Naive thymus-derived CD4-positive, alpha-beta T cell (primary cell): ENCODE measurements around the gene CRTAC1. TPM values are rescaled to one million over a fixed set of nuclear protein-coding genes. Genes with fewer than 3 reads are reported as not detected.
"Not testable (repeated sequence)": the region's sequence is repeated elsewhere in the genome, so short reads cannot be mapped to it uniquely, and the experiment has no call there.

Experiments
- ATAC-seq: fragments of 150-1000 bp; cut with Tn5 transposase; 2 replicates; pipeline ENCODE4 v1.10.0; 2021; ENCODE audit warnings: mild to moderate bottlenecking, moderate library complexity
- CTCF ChIA-PET: fragments of 350-600 bp; sonication (Branson Sonifier 250); formaldehyde crosslinking; loops from one replicate; lab custom pipeline; 2021; ENCODE audit warnings: antibody characterized with exemption; lab: Charles Lee
- POLR2A ChIA-PET: fragments of 350-600 bp; sonication (Branson Sonifier 250); formaldehyde crosslinking; loops from one replicate; lab custom pipeline; 2021; ENCODE audit warnings: antibody characterized with exemption, inconsistent platforms; lab: Charles Lee
- DNase-seq, 9 donors: peaks; one replicate each; pipeline versions ENCODE4 v3.0.0 to v3.0.0-alpha.2; 2020 to 2022; ENCODE audit warnings: mixed read lengths in 1 of 9
- H3K27ac ChIP-seq: one replicate; pipeline ENCODE4 v1.7.0; 2013; ENCODE audit warnings: mild to moderate bottlenecking, low read depth, low read length, moderate library complexity
- H3K27me3 ChIP-seq, 2 donors: one replicate each; pipeline ENCODE4 v1.7.0; 2013; ENCODE audit warnings: low read length in 2 of 2, mild to moderate bottlenecking in 2 of 2, moderate library complexity in 2 of 2; ENCODE audit not compliant: control insufficient read depth in 2 of 2, insufficient read depth in 2 of 2
- H3K36me3 ChIP-seq, 3 experiments: 1 replicate in 2 of 3; 2 replicates in 1 of 3; pipeline ENCODE4 v1.7.0; 2013; ENCODE audit warnings: low read length in 3 of 3, mild to moderate bottlenecking in 3 of 3, moderate library complexity in 1 of 3; ENCODE audit not compliant: insufficient read depth in 3 of 3, control insufficient read depth in 2 of 3
- H3K4me1 ChIP-seq, 2 donors: one replicate each; pipeline ENCODE4 v1.7.0; 2013; ENCODE audit warnings: low read length in 2 of 2, mild to moderate bottlenecking in 2 of 2, moderate library complexity in 1 of 2; ENCODE audit not compliant: control insufficient read depth in 2 of 2, insufficient read depth in 2 of 2
- H3K4me3 ChIP-seq: 2 replicates; pipeline ENCODE4 v1.7.0; 2013; ENCODE audit warnings: mild to moderate bottlenecking, low read length
- H3K9me3 ChIP-seq, 3 experiments: 1 replicate in 2 of 3; 2 replicates in 1 of 3; pipeline ENCODE4 v1.7.0; 2013; ENCODE audit warnings: low read length in 3 of 3; ENCODE audit not compliant: control insufficient read depth in 2 of 3
- H3K27ac Mint-ChIP-seq, 9 donors: one replicate each; pipeline ENCODE4 v1.8.0; 2020 to 2022; ENCODE audit warnings: mixed read lengths in 9 of 9, mild to moderate bottlenecking in 8 of 9, moderate library complexity in 5 of 9, inconsistent platforms in 2 of 9
- H3K27me3 Mint-ChIP-seq, 5 donors: one replicate each; pipeline ENCODE4 v1.8.0; 2021 to 2022; ENCODE audit warnings: mixed read lengths in 5 of 5, mild to moderate bottlenecking in 1 of 5
- H3K36me3 Mint-ChIP-seq, 5 donors: one replicate each; pipeline ENCODE4 v1.8.0; 2020 to 2022; ENCODE audit warnings: mixed read lengths in 5 of 5, mild to moderate bottlenecking in 3 of 5, inconsistent platforms in 1 of 5
- H3K4me1 Mint-ChIP-seq, 7 donors: one replicate each; pipeline ENCODE4 v1.8.0; 2020 to 2022; ENCODE audit warnings: mixed read lengths in 7 of 7, mild to moderate bottlenecking in 3 of 7, inconsistent platforms in 1 of 7
- H3K4me3 Mint-ChIP-seq, 10 donors: one replicate each; pipeline ENCODE4 v1.8.0; 2020 to 2022; ENCODE audit warnings: mild to moderate bottlenecking in 10 of 10, mixed read lengths in 10 of 10, moderate library complexity in 6 of 10, inconsistent platforms in 2 of 10
- H3K9me3 Mint-ChIP-seq, 11 donors: one replicate each; pipeline ENCODE4 v1.8.0; 2020 to 2022; ENCODE audit warnings: mixed read lengths in 11 of 11, mild to moderate bottlenecking in 4 of 11, inconsistent platforms in 1 of 11, moderate library complexity in 1 of 11
- intact Hi-C, 2 donors: fragments of 100-400 bp; cut with micrococcal nuclease; formaldehyde crosslinking; loops; one replicate each; pipeline ENCODE4 v1.15.1; 2023
- polyA plus RNA-seq, 2 donors: library from polyadenylated mRNA; unstranded; fragments of 300-500 nt; fragmentation: Illumina TruSeq; gene quantifications; one replicate each; pipeline ENCODE4 v1.2.3, GENCODE V29; 2021
- total RNA-seq, 6 experiments: library from RNA in 5 of 6; stranded (reverse) in 5 of 6; gene quantifications; 1 replicate in 5 of 6; 2 replicates in 1 of 6; pipeline ENCODE4 v1.2.3 and lab custom pipeline; 2021 to 2026

The CRTAC1 gene
- total and polyA plus RNA-seq, 7 experiments from 2014 or later, result not detected

GRCh38 chr10:97841166-97841565 is 189.3 kb downstream of the CRTAC1 start:
- peaks cover 0 to 17% (median 0%) of the 10 kb centered on the region in 5 donors for H3K27me3 Mint-ChIP-seq
- H3K36me3 Mint-ChIP-seq, result peaks cover 7 to 22% (median 20%) of the 10 kb centered on the region in 5 donors
- H3K9me3 ChIP-seq, DNase-seq, H3K4me3 ChIP-seq, ATAC-seq, H3K4me1 ChIP-seq, CTCF ChIA-PET, H3K27ac ChIP-seq, intact Hi-C loops, POLR2A ChIA-PET, H3K36me3 ChIP-seq, H3K27ac Mint-ChIP-seq, H3K27me3 ChIP-seq, H3K4me3 Mint-ChIP-seq: not testable (repeated sequence)
- H3K4me1 Mint-ChIP-seq, result peaks cover 6 to 21% (median 15%) of the 10 kb centered on the region in 7 donors
- H3K9me3 Mint-ChIP-seq, result peaks cover 0 to 10% (median 7%) of the 10 kb centered on the region in 11 donors

DNA sequence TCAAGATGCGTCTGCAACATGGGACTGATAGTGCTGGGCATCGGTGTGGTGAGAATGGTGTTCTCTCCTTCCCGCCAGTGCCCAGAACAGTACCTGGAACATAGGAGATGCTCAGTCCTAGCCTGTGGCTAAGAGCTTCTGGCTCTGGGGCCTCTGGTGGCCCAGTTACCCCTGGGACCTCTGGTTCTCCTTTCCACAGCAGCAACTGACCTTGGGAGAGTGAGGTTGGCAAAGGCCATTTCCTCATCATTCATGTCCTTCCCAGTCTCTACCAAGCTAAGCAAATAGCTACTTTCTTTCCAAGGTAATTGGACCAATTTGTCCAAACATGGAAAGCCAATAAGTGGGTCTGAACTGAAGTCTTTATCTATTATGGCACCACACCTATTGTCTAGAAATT is 192.3 kb downstream of the CRTAC1 start:
- no peak overlapping the region for H3K27ac ChIP-seq
- ATAC-seq, result no peak
- Mint-ChIP-seq H3K9me3 (peaks cover 0 to 11% (median 7%) of the 10 kb centered on the region in 11 donors), H3K36me3 (peaks cover 7 to 32% (median 21%) of the 10 kb centered on the region in 5 donors), H3K4me1 (peaks cover 4 to 17% (median 13%) of the 10 kb centered on the region in 7 donors), H3K4me3 (no peak overlapping the region), H3K27ac (no peak overlapping the region), H3K27me3 (peaks cover 0 to 16% (median 0%) of the 10 kb centered on the region in 5 donors)
- H3K36me3 ChIP-seq, result no peaks in the 10 kb centered on the region
- CTCF ChIA-PET, result interaction anchor here (0.6 kb wide), 1 partner anchor 544 kb away, joined by 3 read pairs; no protein-coding TSS in a partner anchor
- no peaks in the 10 kb centered on the region for H3K27me3 ChIP-seq
- no peaks in the 10 kb centered on the region for H3K4me1 ChIP-seq
- no peak for DNase-seq
- no peaks in the 10 kb centered on the region for H3K9me3 ChIP-seq
- H3K4me3 ChIP-seq, result no peak overlapping the region
- POLR2A ChIA-PET, result interaction anchor here (0.6 kb wide), 1 partner anchor 285 kb away, joined by 3 read pairs; no protein-coding TSS in a partner anchor
- intact Hi-C loops, result no loop called here

DNA sequence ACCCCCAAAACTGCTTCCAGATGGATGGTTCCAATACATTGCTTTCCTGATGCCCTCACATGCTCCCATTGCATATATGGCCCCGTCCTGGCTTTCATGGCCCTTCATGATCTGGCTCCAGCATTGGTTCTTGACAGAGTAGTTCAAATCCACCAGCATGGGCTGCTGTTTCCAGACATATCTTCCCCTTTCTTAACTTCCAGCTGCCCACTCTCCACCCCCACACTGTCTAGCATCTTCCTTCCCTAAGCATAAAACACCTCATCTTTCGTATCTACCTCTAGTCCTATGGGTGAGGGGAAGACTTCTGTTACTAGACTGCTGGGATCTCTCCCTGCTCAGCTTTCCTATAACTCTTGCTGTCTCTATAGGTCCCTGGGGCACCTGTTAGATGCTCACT is 194.0 kb downstream of the CRTAC1 start:
- peaks cover 0 to 12% (median 0%) of the 10 kb centered on the region in 5 donors for H3K27me3 Mint-ChIP-seq
- peaks cover 4 to 12% (median 8%) of the 10 kb centered on the region in 7 donors for H3K4me1 Mint-ChIP-seq
- H3K36me3 ChIP-seq, result no peaks in the 10 kb centered on the region
- H3K4me1 ChIP-seq, result no peaks in the 10 kb centered on the region
- CTCF ChIA-PET, result interaction anchor here (0.5 kb wide), 1 partner anchor 31 kb away, joined by 5 read pairs; no protein-coding TSS in a partner anchor
- H3K27ac ChIP-seq, result no peak overlapping the region
- H3K27ac Mint-ChIP-seq, result peak overlapping the region in 1 of 9 donors; percentile 50
- H3K9me3 Mint-ChIP-seq, result peaks cover 0 to 10% (median 4%) of the 10 kb centered on the region in 11 donors
- H3K4me3 ChIP-seq, result no peak overlapping the region
- DNase-seq (no peak), ATAC-seq (no peak)
- intact Hi-C loops, result no loop called here
- H3K27me3 ChIP-seq, result no peaks in the 10 kb centered on the region
- POLR2A ChIA-PET, result interaction anchor here (1.1 kb wide), 1 partner anchor 12 kb away, joined by 3 read pairs; no protein-coding TSS in a partner anchor
- H3K4me3 Mint-ChIP-seq, result no peak overlapping the region
- peaks cover 7 to 32% (median 17%) of the 10 kb centered on the region in 5 donors for H3K36me3 Mint-ChIP-seq
- H3K9me3 ChIP-seq, result no peaks in the 10 kb centered on the region

DNA sequence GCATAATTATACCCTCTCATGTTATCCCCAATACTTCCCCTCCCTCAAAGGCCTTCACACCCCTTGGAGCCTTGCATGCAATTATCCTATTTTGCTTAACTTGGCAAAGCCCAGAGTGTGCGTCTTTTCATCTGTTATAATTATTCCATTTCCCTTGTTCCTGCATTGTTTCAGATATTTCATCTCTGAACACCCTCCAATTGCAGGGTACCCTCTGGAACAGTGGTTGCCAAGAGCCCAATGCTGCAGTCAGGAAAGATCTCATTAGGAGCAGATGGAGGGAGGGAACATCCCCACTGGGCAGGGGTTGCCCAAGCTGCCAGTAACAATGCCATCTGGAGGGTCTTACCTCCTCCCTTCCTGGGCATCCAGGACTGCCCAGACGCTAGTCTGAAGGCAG is 199.2 kb downstream of the CRTAC1 start:
- Mint-ChIP-seq H3K4me3 (no peak overlapping the region), H3K4me1 (peaks cover 11 to 32% (median 20%) of the 10 kb centered on the region in 7 donors), H3K36me3 (peaks cover 3 to 11% (median 4%) of the 10 kb centered on the region in 5 donors), H3K9me3 (peaks cover 0 to 3% (median under 1%) of the 10 kb centered on the region in 11 donors), H3K27ac (no peak overlapping the region), H3K27me3 (peaks cover 0 to 5% (median 0%) of the 10 kb centered on the region in 5 donors)
- CTCF ChIA-PET, result no interaction called here
- intact Hi-C loops, result no loop called here
- DNase-seq (no peak), ATAC-seq (no peak)
- H3K36me3 ChIP-seq, result no peaks in the 10 kb centered on the region
- H3K27me3 ChIP-seq, result no peaks in the 10 kb centered on the region
- POLR2A ChIA-PET, result interaction anchor here (1.0 to 1.1 kb wide), 3 partner anchors 18 to 50 kb away, joined by 3 to 5 read pairs (median 3); partner anchors contain the start of gene GOLGA7B
- peaks cover 7 to 16% of the 10 kb centered on the region in 2 donors for H3K4me1 ChIP-seq
- H3K9me3 ChIP-seq, result no peaks in the 10 kb centered on the region
- no peak overlapping the region for H3K4me3 ChIP-seq
- H3K27ac ChIP-seq, result no peak overlapping the region

DNA sequence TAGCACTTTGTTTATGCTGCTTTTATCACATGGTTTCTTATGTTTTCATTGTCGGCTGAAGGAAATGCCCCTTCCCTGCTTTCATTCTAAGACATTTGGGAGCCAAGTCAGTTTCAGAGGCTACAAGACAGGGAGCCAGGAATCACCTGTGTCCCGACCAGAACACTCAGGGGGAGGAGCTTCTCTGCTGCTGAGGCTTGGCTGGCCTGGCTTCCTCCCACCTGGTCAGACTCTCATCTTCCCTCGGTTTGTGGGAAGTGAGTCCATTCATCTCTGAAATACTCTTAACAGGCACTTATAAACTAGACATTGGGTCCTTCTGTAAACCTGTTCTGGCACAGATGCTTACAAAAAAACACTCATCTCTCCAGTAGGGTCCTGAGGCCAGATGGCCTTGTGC is 200.4 kb downstream of the CRTAC1 start:
- H3K4me3 Mint-ChIP-seq, result peak overlapping the region in 1 of 10 donors; percentile 18
- POLR2A ChIA-PET, result interaction anchor here (1.1 kb wide), 1 partner anchor 34 kb away, joined by 5 read pairs; no protein-coding TSS in a partner anchor

GRCh38 chr10:97828721-97829120 is 201.7 kb downstream of the CRTAC1 start:
- ChIA-PET POLR2A (interaction anchor here (2.2 kb wide), 2 partner anchors 21 to 23 kb away, joined by 6 to 10 read pairs; partner anchors contain the start of gene GOLGA7B), CTCF (interaction anchor here (0.6 to 1.6 kb wide), 2 partner anchors 20 to 33 kb away, joined by 4 to 6 read pairs; no protein-coding TSS in a partner anchor)
- Mint-ChIP-seq H3K27ac (peak overlapping the region in 8 of 9 donors; percentile 21 to 85 (median 64)), H3K36me3 (peaks cover 0 to 1% (median 0%) of the 10 kb centered on the region in 5 donors), H3K27me3 (peaks cover 0 to 2% (median 0%) of the 10 kb centered on the region in 5 donors), H3K9me3 (no peaks in the 10 kb centered on the region), H3K4me3 (peak overlapping the region in 7 of 10 donors; percentile 6 to 53 (median 47)), H3K4me1 (peaks cover 11 to 32% (median 20%) of the 10 kb centered on the region in 7 donors)
- Histone ChIP-seq H3K27me3 (no peaks in the 10 kb centered on the region), H3K27ac (no peak overlapping the region), H3K4me1 (peaks cover 7 to 16% of the 10 kb centered on the region in 2 donors), H3K9me3 (no peaks in the 10 kb centered on the region), H3K4me3 (no peak overlapping the region), H3K36me3 (no peaks in the 10 kb centered on the region)
- ATAC-seq (peak; percentile 47), DNase-seq (peak in 2 of 9 donors; percentile 13 to 14)
- intact Hi-C loops, result no loop called here

More for the DNA sequence above, 200.4 kb downstream of the CRTAC1 start:
- Mint-ChIP-seq H3K27ac (peak overlapping the region in 2 of 9 donors; percentile 36 to 67), H3K9me3 (no peaks in the 10 kb centered on the region), H3K4me1 (peaks cover 11 to 32% (median 20%) of the 10 kb centered on the region in 7 donors), H3K36me3 (peaks cover 0 to 4% (median 0%) of the 10 kb centered on the region in 5 donors), H3K27me3 (peaks cover 0 to 5% (median 0%) of the 10 kb centered on the region in 5 donors)
- Histone ChIP-seq H3K4me1 (peaks cover 7 to 16% of the 10 kb centered on the region in 2 donors), H3K4me3 (no peak overlapping the region), H3K27ac (no peak overlapping the region), H3K9me3 (no peaks in the 10 kb centered on the region), H3K36me3 (no peaks in the 10 kb centered on the region), H3K27me3 (no peaks in the 10 kb centered on the region)
- ATAC-seq (no peak), DNase-seq (no peak)
- intact Hi-C loops, result no loop called here
- CTCF ChIA-PET, result no interaction called here
